H1 (cell line): Measurements from ENCODE around the gene BPGM. TPM values are rescaled to one million over a fixed set of nuclear protein-coding genes. Genes with fewer than 3 reads are reported as not detected.

Experiments
- BACH1 ChIP-seq: IDR thresholded peaks from 2 replicates; pipeline ENCODE4 v1.6.1; 2012; ENCODE audit warnings: low read length, improper control_type of control experiment
- CREB1 ChIP-seq: IDR thresholded peaks from 2 replicates; pipeline ENCODE4 v1.6.1; 2012; ENCODE audit warnings: inconsistent platforms
- polyA plus RNA-seq, 7 experiments: library from polyadenylated mRNA; depleted of rRNA in 3 of 7; stranded (reverse) in 5 of 7; unstranded in 2 of 7; fragments of >200 nt in 5 of 7; fragments of 200-250 nt in 2 of 7; gene quantifications; 1 replicate in 5 of 7; 2 replicates in 1 of 7; 4 replicates in 1 of 7; pipeline versions ENCODE4 v1.2.1 to v1.2.3, GENCODE V29; 2011 to 2013; ENCODE audit warnings: missing spikeins in 2 of 7, mixed read lengths in 2 of 7
- total RNA-seq: library from RNA; stranded (reverse); fragmentation: NEBNext Ultra II Directional; extraction: Animal tissue kit (Norgen Biotek cat#: 25700); gene quantifications from 2 replicates; pipeline ENCODE4 v1.2.1, GENCODE V29; 2021
- TF ChIP-seq, protein P1 (sequence below): IDR thresholded peaks from 2 replicates; pipeline ENCODE4 v1.6.1; 2011; ENCODE audit warnings: low read length, improper control_type of control experiment

BPGM gene
- total and polyA plus RNA-seq, 2 of the 8 experiments (the other 6 are each of a cell fraction or from before 2014, with no cell fraction given), result 9.7 to 15.3 TPM

DNA sequence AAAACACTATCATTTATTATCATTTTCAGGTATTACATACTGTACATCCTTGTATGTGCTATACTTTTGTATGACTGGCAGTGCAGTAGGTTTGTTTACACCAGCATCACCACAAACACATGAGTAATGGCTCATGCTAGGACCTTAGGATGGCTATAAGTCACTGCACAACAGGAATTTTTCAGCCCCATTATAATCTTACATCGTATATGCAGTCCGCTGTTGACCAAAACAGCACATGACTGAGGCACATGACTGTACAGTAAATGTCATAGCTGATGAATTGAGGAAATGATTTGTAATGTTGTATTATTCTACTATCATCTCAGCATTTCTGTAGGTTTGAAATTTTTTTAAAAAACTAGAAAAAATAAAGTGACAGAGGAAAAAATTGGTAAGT lies 38.6 kb downstream of the BPGM start (continued):
- TF ChIP-seq, protein P1, sequence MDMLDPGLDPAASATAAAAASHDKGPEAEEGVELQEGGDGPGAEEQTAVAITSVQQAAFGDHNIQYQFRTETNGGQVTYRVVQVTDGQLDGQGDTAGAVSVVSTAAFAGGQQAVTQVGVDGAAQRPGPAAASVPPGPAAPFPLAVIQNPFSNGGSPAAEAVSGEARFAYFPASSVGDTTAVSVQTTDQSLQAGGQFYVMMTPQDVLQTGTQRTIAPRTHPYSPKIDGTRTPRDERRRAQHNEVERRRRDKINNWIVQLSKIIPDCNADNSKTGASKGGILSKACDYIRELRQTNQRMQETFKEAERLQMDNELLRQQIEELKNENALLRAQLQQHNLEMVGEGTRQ, result no peak
- no peak for TF ChIP-seq CREB1
- TF ChIP-seq BACH1, result no peak
